Endothelial cell of umbilical vein (primary cell): Measurements from ENCODE around the gene COL13A1. TPM values are rescaled to one million over a fixed set of nuclear protein-coding genes. Genes with fewer than 3 reads are reported as not detected.

ENCODE experiments used
- BruUV-seq: library from RNA; stranded (reverse); fragments of 400-500 nt; replicated peaks from 2 replicates; lab custom pipeline; 2021; lab: Mats Ljungman, UMichigan
- CTCF ChIA-PET: fragments of 300-600, 350-600 bp; sonication (Branson Sonifier 250); formaldehyde crosslinking; loops from one replicate; lab custom pipeline; 2021; ENCODE audit warnings: antibody characterized with exemption, inconsistent platforms; lab: Charles Lee
- POLR2A ChIA-PET: fragments of 300-600, 350-600 bp; sonication (Branson Sonifier 250); formaldehyde crosslinking; loops from one replicate; lab custom pipeline; 2021; ENCODE audit warnings: antibody characterized with exemption, inconsistent platforms; lab: Charles Lee
- DNase-seq: peaks from one replicate; pipeline ENCODE4 v3.0.0-alpha.2; 2011; ENCODE audit warnings: low read depth, low spot score
- FAIRE-seq: peaks from 2 replicates; lab custom pipeline; 2011; peaks lifted over from hg19 to GRCh38; lab: Jason Lieb, UNC
- H2AFZ ChIP-seq: 2 replicates; pipeline ENCODE4 v1.6.0; 2012; ENCODE audit warnings: low read depth, low read length, control low read depth, inconsistent platforms
- H3K27ac ChIP-seq: 2 replicates; pipeline ENCODE4 v1.5.1; 2011; ENCODE audit warnings: low read depth, mild to moderate bottlenecking, control low read depth, low read length, moderate library complexity; ENCODE audit not compliant: insufficient read depth
- H3K27me3 ChIP-seq, 2 experiments: 2 replicates each; pipeline versions ENCODE4 v1.6.0 to v1.6.1; 2011; ENCODE audit warnings: low read length in 2 of 2, mixed read lengths in 1 of 2; ENCODE audit not compliant: control insufficient read depth in 2 of 2, insufficient read depth in 2 of 2
- H3K36me3 ChIP-seq, 2 experiments: 2 replicates in 1 of 2; 3 replicates in 1 of 2; pipeline ENCODE4 v1.5.1; 2011; ENCODE audit warnings: low read length in 2 of 2, mild to moderate bottlenecking in 1 of 2, moderate library complexity in 1 of 2; ENCODE audit not compliant: control insufficient read depth in 2 of 2, insufficient read depth in 2 of 2; ENCODE audit errors: extremely low read depth in 1 of 2
- H3K4me1 ChIP-seq: 3 replicates; pipeline ENCODE4 v1.5.1; 2011; ENCODE audit warnings: mild to moderate bottlenecking, low read length; ENCODE audit not compliant: control insufficient read depth, insufficient read depth; ENCODE audit errors: extremely low read depth
- H3K4me2 ChIP-seq: 2 replicates; pipeline ENCODE4 v1.6.1; 2011; ENCODE audit warnings: low read length, control low read depth, mixed read lengths; ENCODE audit not compliant: insufficient read depth
- H3K4me3 ChIP-seq, 3 experiments: fragments of 200-600 bp in 1 of 3; sonication (generic), shearing (Covaris generic) in 1 of 3; replicated peaks in 1 of 3; 2 replicates each; pipeline ENCODE4 v1.5.1; 2011 to 2016; ENCODE audit warnings: control low read depth in 3 of 3, low read length in 3 of 3, mild to moderate bottlenecking in 2 of 3, inconsistent platforms in 1 of 3, low read depth in 1 of 3, moderate library complexity in 1 of 3; ENCODE audit not compliant: insufficient read depth in 1 of 3
- H3K79me2 ChIP-seq: 2 replicates; pipeline ENCODE4 v1.6.0; 2012; ENCODE audit warnings: low read length, inconsistent platforms; ENCODE audit not compliant: control insufficient read depth, insufficient read depth
- H3K9ac ChIP-seq: replicated peaks from 2 replicates; pipeline ENCODE3; 2011; ENCODE audit warnings: low read length, control low read depth; ENCODE audit not compliant: insufficient read depth; ENCODE audit errors: extremely low read depth
- H3K9me1 ChIP-seq: replicated peaks from 3 replicates; pipeline ENCODE4 v1.6.0; 2011; ENCODE audit warnings: mild to moderate bottlenecking, low read length; ENCODE audit not compliant: control insufficient read depth, insufficient read depth; ENCODE audit errors: extremely low read depth
- H3K9me3 ChIP-seq: replicated peaks from 2 replicates; pipeline ENCODE4 v1.5.1; 2012; ENCODE audit warnings: low read length, inconsistent platforms; ENCODE audit not compliant: control insufficient read depth, insufficient read depth
- H4K20me1 ChIP-seq: replicated peaks from 2 replicates; pipeline ENCODE3; 2011; ENCODE audit warnings: mild to moderate bottlenecking, low read length; ENCODE audit not compliant: control insufficient read depth, insufficient read depth; ENCODE audit errors: extremely low read depth
- EZH2 ChIP-seq: IDR thresholded peaks from 2 replicates; pipeline ENCODE4 v1.6.1; 2012; ENCODE audit warnings: borderline replicate concordance, low read depth, mild to moderate bottlenecking, moderate library complexity, low read length, inconsistent platforms; ENCODE audit not compliant: severe bottlenecking
- FOS ChIP-seq: IDR thresholded peaks from 2 replicates; pipeline ENCODE4 v1.6.1; 2011; ENCODE audit warnings: mild to moderate bottlenecking, low read length, moderate library complexity, borderline replicate concordance; ENCODE audit not compliant: insufficient read depth
- GATA2 ChIP-seq: IDR thresholded peaks from 2 replicates; pipeline ENCODE4 v1.7.0; 2011; ENCODE audit warnings: low read depth, mild to moderate bottlenecking, moderate library complexity, mixed read lengths, low read length; ENCODE audit not compliant: insufficient read length, insufficient read depth
- JUN ChIP-seq: IDR thresholded peaks from 2 replicates; pipeline ENCODE4 v1.6.1; 2011; ENCODE audit warnings: borderline replicate concordance, low read depth; ENCODE audit not compliant: insufficient read length, insufficient read depth
- MYC ChIP-seq: IDR thresholded peaks from one replicate; pipeline ENCODE4 v1.6.1; 2011; ENCODE audit warnings: mild to moderate bottlenecking, low read depth, low read length
- POLR2A ChIP-seq: IDR thresholded peaks from 2 replicates; pipeline ENCODE4 v1.6.1; 2012; ENCODE audit warnings: low read depth, mild to moderate bottlenecking, control low read depth, low read length
- POLR2AphosphoS5 ChIP-seq: IDR thresholded peaks from 2 replicates; pipeline ENCODE4 v1.6.1; 2012; ENCODE audit warnings: low read depth, mild to moderate bottlenecking, control low read depth, low read length, moderate library complexity; ENCODE audit not compliant: insufficient read depth
- dilution Hi-C: fragments of 300-500 bp; cut with MboI; formaldehyde crosslinking; loops from one replicate; pipeline ENCODE4 v1.15.0; 2019; ENCODE audit warnings: low sequenced_read_pairs; ENCODE audit not compliant: extremely low pct_ligation_motif_present
- intact Hi-C: fragments of 100-400 bp; cut with micrococcal nuclease; formaldehyde crosslinking; loops from one replicate; pipeline ENCODE4 v1.10.0; 2022
- polyA plus RNA-seq, 4 experiments: library from polyadenylated mRNA; depleted of rRNA in 3 of 4; stranded (reverse) in 3 of 4; unstranded in 1 of 4; fragments of >200 nt; gene quantifications; 2 replicates each; pipeline versions ENCODE4 v1.2.1 to v1.2.3, GENCODE V29; 2011 to 2012; ENCODE audit warnings: missing spikeins in 1 of 4
- total RNA-seq: library from RNA; stranded (reverse); gene quantifications from 2 replicates; pipeline ENCODE4 v1.2.3, GENCODE V29; 2021
- TF ChIP-seq, protein P1 (sequence below): IDR thresholded peaks from 2 replicates; pipeline ENCODE4 v1.6.1; 2011; ENCODE audit not compliant: insufficient read depth, insufficient read length
- TF ChIP-seq, protein P2 (sequence below), 2 donors: IDR thresholded peaks; 1 replicate in 1 of 2; 2 replicates in 1 of 2; pipeline ENCODE4 v1.5.1; 2011; ENCODE audit warnings: low read length in 2 of 2, mild to moderate bottlenecking in 2 of 2, moderate library complexity in 2 of 2, control low read depth in 1 of 2, inconsistent platforms in 1 of 2, low read depth in 1 of 2; ENCODE audit not compliant: insufficient read depth in 1 of 2; ENCODE audit errors: extremely low read depth in 1 of 2

COL13A1 gene
- total and polyA plus RNA-seq, 2 donors (not counting 3 experiments of a cell fraction or from before 2014, with no cell fraction given): 21.4 to 47.5 TPM

DNA sequence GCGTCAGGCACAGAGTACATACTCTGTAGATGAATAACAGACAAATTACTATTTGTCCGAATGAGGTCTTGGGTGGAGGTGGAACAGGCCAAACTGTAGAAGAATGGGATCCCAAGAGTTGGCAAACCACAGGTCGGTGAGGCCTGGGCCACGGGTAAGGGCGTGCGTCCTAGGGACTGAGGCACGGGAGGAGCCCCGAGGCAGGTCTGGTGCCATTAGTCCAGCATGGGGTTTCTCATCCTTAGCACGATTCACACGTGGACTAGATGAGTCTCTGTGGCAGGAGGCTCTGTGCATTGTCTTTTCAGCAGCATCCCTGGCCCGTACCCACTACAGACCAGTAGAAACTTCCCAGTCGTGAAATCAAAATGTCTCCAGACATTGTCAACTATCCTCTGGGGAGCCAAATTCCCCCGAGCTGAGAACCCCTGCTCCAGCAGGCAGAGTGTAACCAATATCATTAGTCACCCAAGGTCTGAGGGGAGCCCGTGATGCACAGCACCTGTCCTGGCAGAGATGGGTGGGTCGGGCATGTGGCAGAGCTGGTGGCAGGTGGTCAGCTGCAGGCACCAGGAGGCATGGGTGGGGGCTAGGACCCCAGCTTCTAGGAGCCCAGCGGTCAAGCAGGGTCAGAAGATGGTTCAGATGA, 61.3 kb downstream of the COL13A1 start:
- Histone ChIP-seq H2AFZ (no peak overlapping the region), H3K27ac (peak overlapping the region; percentile 57), H3K9me1 (no peaks in the 10 kb centered on the region), H3K4me3 (no peak overlapping the region), H3K9ac (no peak overlapping the region), H3K79me2 (peaks cover 27% of the 10 kb centered on the region), H3K27me3 (no peaks in the 10 kb centered on the region), H3K36me3 (no peaks in the 10 kb centered on the region), H3K4me2 (no peak overlapping the region), H4K20me1 (no peaks in the 10 kb centered on the region), H3K9me3 (no peaks in the 10 kb centered on the region), H3K4me1 (peaks cover 71% of the 10 kb centered on the region)
- ChIA-PET CTCF (interaction anchor here (0.6 to 3.0 kb wide), 9 partner anchors 15 to 401 kb away, joined by 3 to 15 read pairs (median 5); partner anchors contain the start of gene COL13A1), POLR2A (no interaction called here)
- FAIRE-seq: peak; percentile 21
- dilution Hi-C loops (no loop called here), intact Hi-C loops (loop anchor here (5.0 kb wide), 1 partner anchor 36 kb away; no protein-coding TSS in a partner anchor)
- TF ChIP-seq, protein P1, sequence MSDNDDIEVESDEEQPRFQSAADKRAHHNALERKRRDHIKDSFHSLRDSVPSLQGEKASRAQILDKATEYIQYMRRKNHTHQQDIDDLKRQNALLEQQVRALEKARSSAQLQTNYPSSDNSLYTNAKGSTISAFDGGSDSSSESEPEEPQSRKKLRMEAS: no peak
- TF ChIP-seq MYC: no peak
- TF ChIP-seq, protein P2, sequence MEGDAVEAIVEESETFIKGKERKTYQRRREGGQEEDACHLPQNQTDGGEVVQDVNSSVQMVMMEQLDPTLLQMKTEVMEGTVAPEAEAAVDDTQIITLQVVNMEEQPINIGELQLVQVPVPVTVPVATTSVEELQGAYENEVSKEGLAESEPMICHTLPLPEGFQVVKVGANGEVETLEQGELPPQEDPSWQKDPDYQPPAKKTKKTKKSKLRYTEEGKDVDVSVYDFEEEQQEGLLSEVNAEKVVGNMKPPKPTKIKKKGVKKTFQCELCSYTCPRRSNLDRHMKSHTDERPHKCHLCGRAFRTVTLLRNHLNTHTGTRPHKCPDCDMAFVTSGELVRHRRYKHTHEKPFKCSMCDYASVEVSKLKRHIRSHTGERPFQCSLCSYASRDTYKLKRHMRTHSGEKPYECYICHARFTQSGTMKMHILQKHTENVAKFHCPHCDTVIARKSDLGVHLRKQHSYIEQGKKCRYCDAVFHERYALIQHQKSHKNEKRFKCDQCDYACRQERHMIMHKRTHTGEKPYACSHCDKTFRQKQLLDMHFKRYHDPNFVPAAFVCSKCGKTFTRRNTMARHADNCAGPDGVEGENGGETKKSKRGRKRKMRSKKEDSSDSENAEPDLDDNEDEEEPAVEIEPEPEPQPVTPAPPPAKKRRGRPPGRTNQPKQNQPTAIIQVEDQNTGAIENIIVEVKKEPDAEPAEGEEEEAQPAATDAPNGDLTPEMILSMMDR (IDR thresholded peaks at IDR 0.05; ENCODE audit: extremely low read depth in 1 of 2, insufficient read depth in 1 of 2, low read depth in 1 of 2, low read length in 2 of 2): no peak
- TF ChIP-seq FOS: no peak
- TF ChIP-seq EZH2: no peak
- TF ChIP-seq POLR2AphosphoS5: no peak
- TF ChIP-seq JUN: no peak
- TF ChIP-seq GATA2: no peak
- TF ChIP-seq POLR2A: no peak
- DNase-seq: no peak
- BruUV-seq: no TSS peak
